ENCODE data around the gene AGL. TPM values are rescaled to one million over a fixed set of nuclear protein-coding genes. Genes with fewer than 3 reads are reported as not detected.
"Not testable (repeated sequence)": the region's sequence is repeated elsewhere in the genome, so short reads cannot be mapped to it uniquely, and the experiment has no call there.

AGL gene
- total and polyA plus RNA-seq, 2 experiments from 2014 or later: 9.3 to 34.2 TPM

- no peaks in the 10 kb centered on the region for H3K9me2 ChIP-seq (replicated peaks; ENCODE audit: insufficient read depth)
- H2AFZ ChIP-seq: no peak overlapping the region
- H3K4me2 ChIP-seq: peak overlapping the region; percentile 85
- no peak overlapping the region for H3K4me3 ChIP-seq
- DNase-seq (ENCODE audit: low spot score): no peak
- 99% methylated on average over 3 of the region's 3 CpGs for WGBS (ENCODE audit: low lambda C conversion rate, missing lambda C conversion rate)
- H3K4me1 ChIP-seq (ENCODE audit: insufficient read depth): peaks cover 5% of the 10 kb centered on the region
- no peaks in the 10 kb centered on the region for H4K20me1 ChIP-seq (ENCODE audit: insufficient read depth, poor library complexity, severe bottlenecking)
- H3K27ac ChIP-seq: no peak overlapping the region
- H3K36me3 ChIP-seq (replicated peaks; ENCODE audit: insufficient read depth, low read depth): no peaks in the 10 kb centered on the region
- TF ChIP-seq EZH2 (IDR thresholded peaks at IDR 0.05; ENCODE audit: borderline replicate concordance) (no peak), CTCF (IDR thresholded peaks at IDR 0.05; ENCODE audit: poor library complexity) (no peak), EZH2phosphoT487 (IDR thresholded peaks at IDR 0.05; ENCODE audit: low read depth, severe bottlenecking, unreplicated experiment) (no peak)
- peaks cover 29% of the 10 kb centered on the region for H3K79me2 ChIP-seq
- H3K27me3 ChIP-seq: no peaks in the 10 kb centered on the region
- H3K9me3 ChIP-seq (ENCODE audit: low read depth): no peaks in the 10 kb centered on the region
These were observed 2.5 kb downstream of the AGL start for GRCh38 chr1:99852648-99853047.

GRCh38 chr1:99855914-99856450 lies 5.8 kb downstream of the AGL start:
- TF ChIP-seq EZH2 (IDR thresholded peaks at IDR 0.05; ENCODE audit: borderline replicate concordance) (no peak), CTCF (IDR thresholded peaks at IDR 0.05; ENCODE audit: poor library complexity) (no peak), EZH2phosphoT487 (IDR thresholded peaks at IDR 0.05; ENCODE audit: low read depth, severe bottlenecking, unreplicated experiment) (no peak)
- WGBS (ENCODE audit: low lambda C conversion rate, missing lambda C conversion rate): 100% methylated on average over 1 of the region's 1 CpG
- no peaks in the 10 kb centered on the region for H4K20me1 ChIP-seq (ENCODE audit: insufficient read depth, poor library complexity, severe bottlenecking)

GRCh38 chr1:99857041-99857440 lies 6.9 kb downstream of the AGL start:
- H3K79me2 ChIP-seq: peaks cover 17% of the 10 kb centered on the region
- not testable (repeated sequence) for H3K27ac ChIP-seq; H4K20me1 ChIP-seq (ENCODE audit: insufficient read depth, poor library complexity, severe bottlenecking); DNase-seq (ENCODE audit: low spot score); H3K36me3 ChIP-seq (replicated peaks; ENCODE audit: insufficient read depth, low read depth); H3K9me2 ChIP-seq (replicated peaks; ENCODE audit: insufficient read depth); H2AFZ ChIP-seq; H3K9me3 ChIP-seq (ENCODE audit: low read depth); H3K27me3 ChIP-seq; H3K4me2 ChIP-seq; H3K4me3 ChIP-seq; H3K4me1 ChIP-seq (ENCODE audit: insufficient read depth)
- WGBS (ENCODE audit: low lambda C conversion rate, missing lambda C conversion rate): 97% methylated on average over 6 of the region's 33 CpGs

More at GRCh38 chr1:99855914-99856450, 5.8 kb downstream of the AGL start:
- Histone ChIP-seq H3K79me2 (peaks cover 27% of the 10 kb centered on the region), H2AFZ (no peak overlapping the region), H3K27ac (no peak overlapping the region), H3K4me2 (no peak overlapping the region), H3K4me1 (ENCODE audit: insufficient read depth) (peaks cover 5% of the 10 kb centered on the region), H3K9me3 (ENCODE audit: low read depth) (no peaks in the 10 kb centered on the region), H3K4me3 (no peak overlapping the region), H3K9me2 (replicated peaks; ENCODE audit: insufficient read depth) (no peaks in the 10 kb centered on the region), H3K27me3 (no peaks in the 10 kb centered on the region), H3K36me3 (replicated peaks; ENCODE audit: insufficient read depth, low read depth) (no peaks in the 10 kb centered on the region)
- DNase-seq (ENCODE audit: low spot score): no peak

- no peaks in the 10 kb centered on the region for H3K4me1 ChIP-seq (ENCODE audit: insufficient read depth)
- H3K4me3 ChIP-seq: no peak overlapping the region
- H3K36me3 ChIP-seq (replicated peaks; ENCODE audit: insufficient read depth, low read depth): no peaks in the 10 kb centered on the region
- H3K4me2 ChIP-seq: no peak overlapping the region
- no peaks in the 10 kb centered on the region for H3K9me3 ChIP-seq (ENCODE audit: low read depth)
- H4K20me1 ChIP-seq (ENCODE audit: insufficient read depth, poor library complexity, severe bottlenecking): no peaks in the 10 kb centered on the region
- TF ChIP-seq CTCF (IDR thresholded peaks at IDR 0.05; ENCODE audit: poor library complexity) (no peak), EZH2 (IDR thresholded peaks at IDR 0.05; ENCODE audit: borderline replicate concordance) (no peak), EZH2phosphoT487 (IDR thresholded peaks at IDR 0.05; ENCODE audit: low read depth, severe bottlenecking, unreplicated experiment) (no peak)
- no peak overlapping the region for H2AFZ ChIP-seq
- DNase-seq (ENCODE audit: low spot score): no peak
- WGBS (ENCODE audit: low lambda C conversion rate, missing lambda C conversion rate): 83% methylated on average over 2 of the region's 2 CpGs
- no peak overlapping the region for H3K27ac ChIP-seq
- H3K79me2 ChIP-seq: peaks cover 5% of the 10 kb centered on the region
- H3K27me3 ChIP-seq: no peaks in the 10 kb centered on the region
- no peaks in the 10 kb centered on the region for H3K9me2 ChIP-seq (replicated peaks; ENCODE audit: insufficient read depth)
These were observed 8.1 kb downstream of the AGL start for GRCh38 chr1:99858286-99858685.
